ENCODE results near the gene FAIM2. TPM values are rescaled to one million over a fixed set of nuclear protein-coding genes. Genes with fewer than 3 reads are reported as not detected.

FAIM2 gene
- total and polyA plus RNA-seq, 5 donors from 2014 or later = 0.10 to 6.5 (median 3.0) TPM

DNA sequence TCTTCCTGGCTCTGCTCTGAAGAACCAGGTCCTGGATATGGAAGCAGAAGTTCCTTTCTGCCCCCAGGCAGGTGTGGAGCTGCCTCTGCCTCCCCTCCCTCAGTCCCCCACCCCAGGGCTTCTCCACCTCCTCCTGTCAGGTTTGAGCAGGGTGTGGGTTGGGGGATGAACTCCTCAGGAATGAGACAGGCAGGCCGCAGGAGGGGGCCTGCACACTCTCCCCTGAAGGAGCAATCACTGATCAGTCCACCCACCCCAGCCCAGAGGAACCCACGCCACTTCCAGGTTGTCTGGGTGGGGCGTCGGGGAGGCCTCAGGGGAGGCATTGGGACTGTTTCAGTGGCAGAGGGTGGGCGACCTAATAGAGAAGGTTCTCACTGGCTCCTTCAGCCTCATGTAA lies 26.6 kb downstream of the FAIM2 start:
- no peak for ATAC-seq (ENCODE audit: low read depth in 2 of 2)
- no peaks in the 10 kb centered on the region for H3K27me3 ChIP-seq (ENCODE audit: control insufficient read depth, insufficient read depth, low read length)
- Mint-ChIP-seq H3K27me3 (no peaks in the 10 kb centered on the region), H3K27ac (no peak overlapping the region), H3K9me3 (peaks cover 0 to 5% (median 0%) of the 10 kb centered on the region in 7 donors), H3K36me3 (no peaks in the 10 kb centered on the region), H3K4me1 (no peaks in the 10 kb centered on the region), H3K4me3 (no peak overlapping the region)
- H3K4me1 ChIP-seq (ENCODE audit: control insufficient read depth, insufficient read depth, low read length, poor library complexity, severe bottlenecking) = no peaks in the 10 kb centered on the region
- no peak for DNase-seq
- no peak overlapping the region for H3K4me3 ChIP-seq (ENCODE audit: low read depth, low read length)
- H3K36me3 ChIP-seq (ENCODE audit: control insufficient read depth, insufficient read depth, low read length) = no peaks in the 10 kb centered on the region
- H3K9me3 ChIP-seq (ENCODE audit: control insufficient read depth in 2 of 2, low read length in 2 of 2) = no peaks in the 10 kb centered on the region
- no peak overlapping the region for H3K27ac ChIP-seq (ENCODE audit: insufficient read depth, low read length, poor library complexity, severe bottlenecking)

DNA sequence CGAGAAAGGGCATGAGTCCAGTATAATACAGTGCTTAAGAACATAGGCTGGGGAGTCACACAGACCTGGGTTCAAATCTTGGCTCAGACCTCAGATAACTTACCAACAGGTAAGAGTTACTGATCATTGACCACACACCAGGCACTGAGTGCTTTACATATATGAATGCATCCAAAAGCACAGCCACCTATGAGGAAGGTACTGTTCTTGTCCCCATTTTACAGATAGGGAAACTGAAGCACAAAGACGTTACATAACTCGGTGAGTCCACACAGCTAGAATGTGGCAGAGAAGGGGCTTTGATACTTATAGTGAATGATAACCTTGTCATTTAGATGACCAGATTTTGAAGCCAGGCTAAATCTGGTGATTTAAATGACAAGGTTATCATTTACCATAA lies 27.6 kb downstream of the FAIM2 start:
- H3K27ac ChIP-seq (ENCODE audit: insufficient read depth, low read length, poor library complexity, severe bottlenecking) = no peak overlapping the region
- Mint-ChIP-seq H3K36me3 (no peaks in the 10 kb centered on the region), H3K27me3 (no peaks in the 10 kb centered on the region)

DNA sequence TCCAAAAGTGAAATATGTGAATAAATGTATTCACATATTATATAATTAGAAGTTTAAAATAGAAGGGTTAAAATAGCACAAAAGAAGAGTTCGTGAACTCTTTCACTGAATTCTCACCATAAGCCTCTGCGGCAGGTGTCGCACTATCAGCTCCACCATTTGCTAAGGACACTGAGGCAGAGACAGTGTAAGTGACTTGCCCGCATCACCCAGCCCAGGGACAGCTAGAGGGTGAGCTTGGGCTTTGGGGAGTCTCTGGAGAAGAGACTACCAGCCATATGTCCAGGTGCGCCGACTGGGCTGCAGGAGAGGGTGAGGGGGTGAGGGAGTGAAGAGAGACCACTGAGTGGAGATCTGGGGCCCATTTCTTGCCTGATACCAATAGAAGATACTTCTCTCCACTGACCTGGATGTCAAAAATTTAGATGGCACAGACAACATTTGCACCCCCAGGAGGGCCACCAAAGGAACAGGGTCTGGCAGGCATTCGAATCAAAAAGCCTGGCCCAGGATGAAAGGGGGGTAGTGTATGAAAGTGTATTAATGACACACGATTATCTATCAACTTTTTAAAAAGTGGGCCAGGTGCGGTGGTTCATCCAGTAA lies 28.5 kb downstream of the FAIM2 start:
- no peak for ATAC-seq (ENCODE audit: low read depth in 2 of 2)
- H3K4me1 ChIP-seq (ENCODE audit: control insufficient read depth, insufficient read depth, low read length, poor library complexity, severe bottlenecking) = no peaks in the 10 kb centered on the region
- Mint-ChIP-seq H3K4me1 (no peaks in the 10 kb centered on the region), H3K36me3 (no peaks in the 10 kb centered on the region), H3K27me3 (peaks cover 3% of the 10 kb centered on the region), H3K27ac (no peak overlapping the region), H3K4me3 (no peak overlapping the region), H3K9me3 (peaks cover 0 to 5% (median 0%) of the 10 kb centered on the region in 7 donors)
- DNase-seq = no peak
- H3K27me3 ChIP-seq (ENCODE audit: control insufficient read depth, insufficient read depth, low read length) = no peaks in the 10 kb centered on the region
- no peak overlapping the region for H3K4me3 ChIP-seq (ENCODE audit: low read depth, low read length)
- no peak overlapping the region for H3K27ac ChIP-seq (ENCODE audit: insufficient read depth, low read length, poor library complexity, severe bottlenecking)
- H3K36me3 ChIP-seq (ENCODE audit: control insufficient read depth, insufficient read depth, low read length) = no peaks in the 10 kb centered on the region
- no peaks in the 10 kb centered on the region for H3K9me3 ChIP-seq (ENCODE audit: control insufficient read depth in 2 of 2, low read length in 2 of 2)

More for the DNA sequence above, 27.6 kb downstream of the FAIM2 start:
- no peak overlapping the region for H3K27ac Mint-ChIP-seq
- DNase-seq = no peak
- Histone ChIP-seq H3K4me1 (ENCODE audit: control insufficient read depth, insufficient read depth, low read length, poor library complexity, severe bottlenecking) (no peaks in the 10 kb centered on the region), H3K27me3 (ENCODE audit: control insufficient read depth, insufficient read depth, low read length) (no peaks in the 10 kb centered on the region), H3K4me3 (ENCODE audit: low read depth, low read length) (no peak overlapping the region), H3K36me3 (ENCODE audit: control insufficient read depth, insufficient read depth, low read length) (no peaks in the 10 kb centered on the region), H3K9me3 (ENCODE audit: control insufficient read depth in 2 of 2, low read length in 2 of 2) (no peaks in the 10 kb centered on the region)
- H3K4me1 Mint-ChIP-seq = no peaks in the 10 kb centered on the region
- peaks cover 0 to 5% (median 0%) of the 10 kb centered on the region in 7 donors for H3K9me3 Mint-ChIP-seq
- ATAC-seq (ENCODE audit: low read depth in 2 of 2) = no peak
- no peak overlapping the region for H3K4me3 Mint-ChIP-seq

DNA sequence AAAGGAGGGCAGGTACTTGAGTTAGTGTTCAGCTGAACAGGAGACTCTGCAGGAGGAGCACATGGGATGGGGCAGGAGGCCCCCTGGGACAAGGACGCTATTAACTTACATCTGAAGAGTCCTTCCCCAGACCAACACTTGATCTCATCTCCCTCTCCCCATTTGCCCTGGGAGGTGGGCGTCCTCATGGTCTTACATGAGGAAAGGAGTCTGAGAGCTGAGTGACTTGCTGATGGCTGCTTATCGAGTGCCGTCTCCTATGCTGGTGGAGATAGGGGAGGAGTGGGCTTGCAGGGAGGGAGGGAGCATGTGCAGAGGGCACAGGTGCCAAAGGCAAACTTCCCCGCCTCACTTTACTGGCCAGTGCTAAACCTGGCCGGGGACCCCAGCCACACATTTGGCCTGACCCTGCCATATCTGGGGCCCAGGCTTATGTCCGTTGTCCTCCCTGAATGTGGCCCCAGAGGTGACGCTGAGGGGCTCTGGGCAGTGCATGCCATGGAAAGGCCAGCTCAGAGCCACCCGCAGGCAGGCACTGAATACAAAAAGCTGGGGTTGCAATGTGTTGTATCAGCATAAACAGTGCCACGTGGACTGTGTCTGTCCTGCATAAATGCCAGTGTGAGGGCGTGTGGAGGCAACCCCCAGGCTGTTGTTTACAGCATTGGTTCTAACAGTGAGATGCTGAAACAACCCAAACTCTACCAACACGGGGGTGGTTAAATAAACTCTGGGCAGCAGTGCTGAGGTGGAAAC lies 29.4 kb downstream of the FAIM2 start:
- Mint-ChIP-seq H3K27me3 (peaks cover 6% of the 10 kb centered on the region), H3K27ac (no peak overlapping the region), H3K36me3 (no peaks in the 10 kb centered on the region), H3K9me3 (peaks cover 0 to 5% (median 0%) of the 10 kb centered on the region in 7 donors), H3K4me1 (no peaks in the 10 kb centered on the region), H3K4me3 (no peak overlapping the region)
- Histone ChIP-seq H3K4me3 (ENCODE audit: low read depth, low read length) (no peak overlapping the region), H3K36me3 (ENCODE audit: control insufficient read depth, insufficient read depth, low read length) (no peaks in the 10 kb centered on the region), H3K27me3 (ENCODE audit: control insufficient read depth, insufficient read depth, low read length) (no peaks in the 10 kb centered on the region), H3K4me1 (ENCODE audit: control insufficient read depth, insufficient read depth, low read length, poor library complexity, severe bottlenecking) (no peaks in the 10 kb centered on the region), H3K27ac (ENCODE audit: insufficient read depth, low read length, poor library complexity, severe bottlenecking) (no peak overlapping the region), H3K9me3 (ENCODE audit: control insufficient read depth in 2 of 2, low read length in 2 of 2) (no peaks in the 10 kb centered on the region)
- ATAC-seq (ENCODE audit: low read depth in 2 of 2) = no peak
- no peak for DNase-seq

DNA sequence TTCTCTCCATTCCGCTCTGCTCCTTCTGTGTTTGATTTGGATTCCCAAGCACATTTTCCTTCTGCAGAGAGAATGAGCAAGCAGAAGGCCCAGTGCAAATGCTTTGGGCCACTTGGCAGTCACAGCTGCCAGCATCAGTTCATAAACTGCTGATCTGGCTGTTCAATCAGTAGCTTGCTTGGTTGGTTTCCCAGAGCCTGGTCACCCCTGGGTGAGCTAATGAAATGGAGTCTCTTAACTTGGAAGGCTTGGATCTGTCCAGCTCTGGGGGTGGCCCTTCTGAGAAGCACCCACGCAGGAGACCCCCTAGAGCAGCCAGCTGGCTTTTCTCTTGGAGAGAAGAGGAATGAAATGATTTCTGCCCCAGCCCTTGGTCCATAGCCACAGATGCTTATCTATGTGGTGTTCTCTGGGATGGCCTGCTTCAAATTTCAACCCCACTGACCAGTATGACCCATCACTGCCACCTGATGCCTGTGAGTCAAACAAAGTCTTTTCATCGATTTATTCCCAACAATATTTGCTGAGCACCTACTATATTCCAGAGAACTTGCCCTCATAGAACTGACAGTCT lies 30.3 kb downstream of the FAIM2 start:
- no peak overlapping the region for H3K4me3 ChIP-seq (ENCODE audit: low read depth, low read length)
- H3K27ac ChIP-seq (ENCODE audit: insufficient read depth, low read length, poor library complexity, severe bottlenecking) = no peak overlapping the region
- H3K27ac Mint-ChIP-seq = no peak overlapping the region
- H3K4me1 Mint-ChIP-seq = no peaks in the 10 kb centered on the region
- H3K27me3 Mint-ChIP-seq = peaks cover 6% of the 10 kb centered on the region
- no peaks in the 10 kb centered on the region for H3K36me3 Mint-ChIP-seq
- peaks cover 0 to 5% (median 0%) of the 10 kb centered on the region in 7 donors for H3K9me3 Mint-ChIP-seq
- no peak for ATAC-seq (ENCODE audit: low read depth in 2 of 2)
- no peaks in the 10 kb centered on the region for H3K36me3 ChIP-seq (ENCODE audit: control insufficient read depth, insufficient read depth, low read length)
- H3K4me1 ChIP-seq (ENCODE audit: control insufficient read depth, insufficient read depth, low read length, poor library complexity, severe bottlenecking) = no peaks in the 10 kb centered on the region
- H3K9me3 ChIP-seq (ENCODE audit: control insufficient read depth in 2 of 2, low read length in 2 of 2) = no peaks in the 10 kb centered on the region
- H3K27me3 ChIP-seq (ENCODE audit: control insufficient read depth, insufficient read depth, low read length) = no peaks in the 10 kb centered on the region
- no peak for DNase-seq
- no peak overlapping the region for H3K4me3 Mint-ChIP-seq

DNA sequence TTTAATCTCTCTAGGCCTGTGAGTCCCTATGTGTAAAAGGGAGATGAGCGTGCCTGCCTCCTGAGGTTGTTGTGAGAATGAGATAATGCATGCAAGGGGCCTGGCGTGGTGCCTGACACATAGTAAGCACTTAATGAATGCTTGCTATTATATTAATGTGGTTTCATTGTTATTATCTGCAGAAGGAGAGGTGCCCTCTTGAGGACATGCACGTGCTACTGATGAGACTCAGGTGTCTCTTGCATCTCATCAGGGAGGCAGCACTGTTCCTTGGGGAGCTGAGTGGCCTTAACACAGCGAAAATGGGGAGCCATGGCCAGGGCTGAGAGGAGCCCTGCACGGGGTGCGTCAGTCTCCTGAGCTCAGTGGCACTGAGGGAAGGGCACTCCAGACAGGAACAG lies 30.9 kb downstream of the FAIM2 start:
- ATAC-seq (ENCODE audit: low read depth in 2 of 2) (no peak), DNase-seq (no peak)
- Mint-ChIP-seq H3K27ac (no peak overlapping the region), H3K36me3 (no peaks in the 10 kb centered on the region), H3K4me1 (no peaks in the 10 kb centered on the region), H3K4me3 (no peak overlapping the region), H3K27me3 (peaks cover 8% of the 10 kb centered on the region), H3K9me3 (peaks cover 0 to 2% (median 0%) of the 10 kb centered on the region in 7 donors)
- no peak overlapping the region for H3K4me3 ChIP-seq (ENCODE audit: low read depth, low read length)
- no peaks in the 10 kb centered on the region for H3K36me3 ChIP-seq (ENCODE audit: control insufficient read depth, insufficient read depth, low read length)
- H3K27ac ChIP-seq (ENCODE audit: insufficient read depth, low read length, poor library complexity, severe bottlenecking) = no peak overlapping the region
- no peaks in the 10 kb centered on the region for H3K9me3 ChIP-seq (ENCODE audit: control insufficient read depth in 2 of 2, low read length in 2 of 2)
- no peaks in the 10 kb centered on the region for H3K27me3 ChIP-seq (ENCODE audit: control insufficient read depth, insufficient read depth, low read length)
- H3K4me1 ChIP-seq (ENCODE audit: control insufficient read depth, insufficient read depth, low read length, poor library complexity, severe bottlenecking) = no peaks in the 10 kb centered on the region

DNA sequence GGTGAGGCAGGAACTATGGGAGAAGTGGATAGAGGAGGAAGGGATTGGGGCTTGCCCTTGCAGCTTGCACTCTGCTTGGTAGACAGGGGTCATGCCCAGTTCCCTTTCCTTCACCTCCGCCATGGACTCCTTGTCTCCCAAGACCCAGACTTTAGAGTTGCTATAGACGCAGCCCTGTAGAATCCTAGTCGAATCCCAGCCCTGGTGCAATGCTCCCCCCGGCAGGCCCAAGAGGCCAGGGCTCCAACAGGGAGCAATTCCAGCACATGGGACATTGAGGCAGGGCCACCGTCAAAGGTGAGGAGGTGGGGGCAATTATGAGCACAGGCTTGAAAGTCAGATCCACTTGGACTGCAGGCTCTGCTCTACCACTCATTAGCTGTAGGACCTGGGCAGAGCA lies 31.3 kb downstream of the FAIM2 start:
- no peaks in the 10 kb centered on the region for H3K36me3 Mint-ChIP-seq
- Histone ChIP-seq H3K36me3 (ENCODE audit: control insufficient read depth, insufficient read depth, low read length) (no peaks in the 10 kb centered on the region), H3K9me3 (ENCODE audit: control insufficient read depth in 2 of 2, low read length in 2 of 2) (no peaks in the 10 kb centered on the region), H3K4me1 (ENCODE audit: control insufficient read depth, insufficient read depth, low read length, poor library complexity, severe bottlenecking) (no peaks in the 10 kb centered on the region), H3K27me3 (ENCODE audit: control insufficient read depth, insufficient read depth, low read length) (no peaks in the 10 kb centered on the region), H3K4me3 (ENCODE audit: low read depth, low read length) (no peak overlapping the region), H3K27ac (ENCODE audit: insufficient read depth, low read length, poor library complexity, severe bottlenecking) (no peak overlapping the region)
- H3K4me3 Mint-ChIP-seq = no peak overlapping the region
- H3K27ac Mint-ChIP-seq = peak overlapping the region in 1 of 3 donors; percentile 3
- no peak for DNase-seq
- no peak for ATAC-seq (ENCODE audit: low read depth in 2 of 2)
- peaks cover 10% of the 10 kb centered on the region for H3K27me3 Mint-ChIP-seq
- H3K4me1 Mint-ChIP-seq = no peaks in the 10 kb centered on the region
- H3K9me3 Mint-ChIP-seq = no peaks in the 10 kb centered on the region

Measured in CD4-positive, CD25-positive, alpha-beta regulatory T cell (primary cell).